HepG2 (cell line): Measurements from ENCODE around the gene TMEM156. TPM values are rescaled to one million over a fixed set of nuclear protein-coding genes. Genes with fewer than 3 reads are reported as not detected.

Experiments
- ATAC-seq: fragments of 200-7000 bp; cut with Tn5 transposase; 3 replicates; pipeline ENCODE4 v1.9.1; 2020; ENCODE audit warnings: mild to moderate bottlenecking, moderate library complexity
- BruUV-seq: library from RNA; stranded (reverse); fragments of 400-500 nt; replicated peaks from 2 replicates; lab custom pipeline; 2021; lab: Mats Ljungman, UMichigan
- CTCF ChIA-PET: fragments of 300-600 bp; formaldehyde crosslinking; extraction: SDS; loops from one replicate; lab custom pipeline; 2021; ENCODE audit warnings: low total read pairs, inconsistent platforms, low intra/inter-chr PET ratio; lab: Yijun Ruan, JAX
- POLR2A ChIA-PET: fragments of 350-600 bp; sonication (Branson Sonifier 250); formaldehyde crosslinking; loops from one replicate; lab custom pipeline; 2020; ENCODE audit warnings: antibody characterized with exemption, inconsistent platforms; lab: Yijun Ruan, JAX
- DNase-seq: peaks from one replicate; pipeline ENCODE4 v3.0.0-alpha.2; 2015; ENCODE audit warnings: low spot score
- FAIRE-seq: peaks from 3 replicates; lab custom pipeline; 2011; peaks lifted over from hg19 to GRCh38; lab: Jason Lieb, UNC
- H2AFZ ChIP-seq: one replicate; pipeline ENCODE4 v1.6.1; 2011; ENCODE audit warnings: low read length, inconsistent platforms
- H3K27ac ChIP-seq: fragments of 300-600 bp; 3 replicates; pipeline ENCODE4 v1.8.0; 2011; ENCODE audit warnings: mixed run types, mild to moderate bottlenecking, mixed read lengths, low read length, inconsistent platforms; ENCODE audit not compliant: insufficient read depth; ENCODE audit errors: extremely low read length
- H3K27me3 ChIP-seq, 2 experiments: fragments of 200-600 bp in 1 of 2; 2 replicates in 1 of 2; 3 replicates in 1 of 2; pipeline versions ENCODE4 v1.6.0 to v1.8.0; 2011; ENCODE audit warnings: low read length in 2 of 2, mild to moderate bottlenecking in 2 of 2, moderate library complexity in 2 of 2, inconsistent platforms in 1 of 2; ENCODE audit not compliant: insufficient read depth in 2 of 2, control insufficient read depth in 1 of 2
- H3K36me3 ChIP-seq, 2 experiments: fragments of 200-600 bp in 1 of 2; replicated peaks in 1 of 2; 2 replicates in 1 of 2; 3 replicates in 1 of 2; pipeline versions ENCODE4 v1.5.1 to v1.8.0; 2011; ENCODE audit warnings: low read length in 2 of 2, inconsistent platforms in 1 of 2; ENCODE audit not compliant: insufficient read depth in 2 of 2, control insufficient read depth in 1 of 2
- H3K4me1 ChIP-seq: 2 replicates; pipeline ENCODE4 v1.5.1; 2012; ENCODE audit warnings: low read length, inconsistent platforms; ENCODE audit not compliant: insufficient read depth
- H3K4me2 ChIP-seq: 2 replicates; pipeline ENCODE4 v1.6.0; 2011; ENCODE audit warnings: low read depth, low read length, inconsistent platforms
- H3K4me3 ChIP-seq, 3 experiments: fragments of 200-600 bp in 1 of 3; sonication (generic), shearing (Covaris generic) in 1 of 3; replicated peaks in 1 of 3; 2 replicates each; pipeline ENCODE4 v1.5.1; 2011 to 2016; ENCODE audit warnings: low read length in 3 of 3, inconsistent platforms in 2 of 3, low read depth in 2 of 3, mild to moderate bottlenecking in 2 of 3, control low read depth in 1 of 3, mixed read lengths in 1 of 3; ENCODE audit not compliant: insufficient read depth in 1 of 3
- H3K79me2 ChIP-seq: one replicate; pipeline ENCODE4 v1.6.1; 2011; ENCODE audit warnings: low read length, inconsistent platforms; ENCODE audit not compliant: insufficient read depth
- H3K9ac ChIP-seq: 2 replicates; pipeline ENCODE4 v1.6.0; 2011; ENCODE audit warnings: mild to moderate bottlenecking, low read depth, low read length, inconsistent platforms; ENCODE audit not compliant: insufficient read depth
- H3K9me3 ChIP-seq: 2 replicates; pipeline ENCODE4 v1.5.1; 2012; ENCODE audit warnings: mild to moderate bottlenecking, low read length
- H4K20me1 ChIP-seq: 2 replicates; pipeline ENCODE4 v1.6.0; 2011; ENCODE audit warnings: inconsistent platforms, mild to moderate bottlenecking, low read length, moderate library complexity; ENCODE audit not compliant: insufficient read depth
- ARNT ChIP-seq: fragments of 450-650 bp; IDR thresholded peaks from 2 replicates; pipeline ENCODE4 v1.6.1; 2017
- CSRNP2 ChIP-seq: sonication (generic); formaldehyde crosslinking; conservative IDR thresholded peaks from 2 replicates; pipeline ENCODE4 v1.8.0; 2022; ENCODE audit warnings: low read depth, missing genetic modification reagents
- FOXA1 ChIP-seq, 2 experiments: fragments of 450-650 bp in 1 of 2; sonication (generic) in 1 of 2; formaldehyde crosslinking in 1 of 2; IDR thresholded peaks; 2 replicates each; pipeline versions ENCODE4 v1.4.0 to v1.6.1; 2016 to 2020; ENCODE audit warnings: missing genetic modification reagents in 1 of 2
- HES4 ChIP-seq: sonication (generic); formaldehyde crosslinking; IDR thresholded peaks from 2 replicates; pipeline ENCODE4 v1.9.0; 2021; ENCODE audit warnings: mild to moderate bottlenecking, missing genetic modification reagents, borderline replicate concordance
- NFE2L2 ChIP-seq: fragments of 150-350 bp; IDR thresholded peaks from 2 replicates; pipeline ENCODE4 v1.6.1; 2014; ENCODE audit warnings: low read length
- PBX2 ChIP-seq: IDR thresholded peaks from 2 replicates; pipeline ENCODE4 v1.6.1; 2016; ENCODE audit warnings: control low read depth
- RXRB ChIP-seq: IDR thresholded peaks from 2 replicates; pipeline ENCODE4 v1.6.1; 2016; ENCODE audit warnings: borderline replicate concordance, missing genetic modification reagents, missing compliant biosample characterization
- SMARCE1 ChIP-seq: fragments of 450-650 bp; IDR thresholded peaks from 2 replicates; pipeline ENCODE4 v1.6.1; 2017; ENCODE audit warnings: borderline replicate concordance
- SPEN ChIP-seq: sonication (generic); formaldehyde crosslinking; IDR thresholded peaks from 2 replicates; pipeline ENCODE4 v1.5.1; 2020; ENCODE audit warnings: low read depth, mild to moderate bottlenecking, missing genetic modification reagents
- TEAD3 ChIP-seq: optimal IDR thresholded peaks from 2 replicates; pipeline ENCODE3; 2016; ENCODE audit warnings: borderline replicate concordance
- ZNF251 ChIP-seq: sonication (generic); formaldehyde crosslinking; IDR thresholded peaks from 2 replicates; pipeline ENCODE4 v1.9.0; 2021; ENCODE audit warnings: mild to moderate bottlenecking, missing genetic modification reagents
- WGBS: methylation state at CpG from one replicate; pipeline ENCODE4 v1.1.6; 2017; ENCODE audit warnings: low lambda C conversion rate; 5-methylcytosine and 5-hydroxymethylcytosine counted together
- in situ Hi-C: cut with HindIII; loops from 2 replicates; pipeline ENCODE4 v1.10.0; 2017; ENCODE audit warnings: low pct_unique_long_range_greater_than_20kb; ENCODE audit not compliant: extremely low pct_ligation_motif_present
- intact Hi-C: fragments of 100-400 bp; cut with micrococcal nuclease; formaldehyde crosslinking; loops from one replicate; pipeline ENCODE4 v1.10.0; 2022; ENCODE audit not compliant: unreplicated experiment
- polyA plus RNA-seq, 8 experiments: library from polyadenylated mRNA; depleted of rRNA in 3 of 8; stranded (reverse) in 7 of 8; unstranded in 1 of 8; fragments of >200 nt; fragmentation: Illumina TruSeq in 4 of 8; extraction: Trizol in 4 of 8; gene quantifications; 2 replicates each; pipeline versions ENCODE4 v1.2.1 to v1.2.3, GENCODE V29; 2011 to 2016; ENCODE audit warnings: low read depth in 4 of 8, missing spikeins in 1 of 8, mixed read lengths in 1 of 8; ENCODE audit not compliant: insufficient read depth in 1 of 8
- total RNA-seq, 5 experiments: library from RNA; depleted of rRNA; stranded (reverse); fragments of >200 nt; fragmentation: Illumina TruSeq; extraction: Trizol; gene quantifications; 2 replicates each; pipeline ENCODE4 v1.2.3, GENCODE V29; 2016; ENCODE audit warnings: low read depth in 1 of 5

The TMEM156 gene
- total and polyA plus RNA-seq, 2 of the 13 experiments (the other 11 are each of a cell fraction or from before 2014, with no cell fraction given): 1.6 TPM; not detected in 1

- 97% methylated on average over 5 of the region's 5 CpGs for WGBS
- intact Hi-C loops (loop anchor here (10.0 kb wide), 1 partner anchor 49 kb away; no protein-coding TSS in a partner anchor), in situ Hi-C loops (no loop called here)
- no peak for FAIRE-seq
- Histone ChIP-seq H3K27me3 (no peaks in the 10 kb centered on the region), H3K36me3 (peaks cover 23 to 70% of the 10 kb centered on the region in 2 experiments), H3K4me1 (peaks cover 2% of the 10 kb centered on the region; the same call in 1 of the 2 replicates), H3K4me2 (no peak overlapping the region), H2AFZ (no peak overlapping the region), H4K20me1 (no peaks in the 10 kb centered on the region), H3K9ac (no peak overlapping the region), H3K79me2 (no peaks in the 10 kb centered on the region), H3K9me3 (no peaks in the 10 kb centered on the region), H3K4me3 (no peak overlapping the region), H3K27ac (no peak overlapping the region)
- TF ChIP-seq HES4 (CRISPR knock-in tag): no peak
- no peak for TF ChIP-seq RXRB
- TF ChIP-seq TEAD3 (CRISPR knock-in tag): no peak
- TF ChIP-seq PBX2 (CRISPR knock-in tag): no peak
- no peak for TF ChIP-seq FOXA1 (IDR thresholded peaks at IDR 0.05)
- no peak for TF ChIP-seq FOXA1 (CRISPR knock-in tag; IDR thresholded peaks at IDR 0.05)
- DNase-seq: no peak
- POLR2A ChIA-PET: no interaction called here
- CTCF ChIA-PET: no interaction called here
- no TSS peak for BruUV-seq
- no peak for ATAC-seq
These were observed 96.7 kb downstream of the TMEM156 start for GRCh38 chr4:38935391-38936073.

GRCh38 chr4:38931125-38931524, 101.1 kb downstream of the TMEM156 start:
- ATAC-seq (no peak), FAIRE-seq (no peak), DNase-seq (no peak)
- H3K27ac ChIP-seq: no peak overlapping the region
- no peaks in the 10 kb centered on the region for H3K79me2 ChIP-seq
- no peak for TF ChIP-seq SPEN (CRISPR knock-in tag)
- TF ChIP-seq SMARCE1: no peak
- no peak for TF ChIP-seq ARNT
- no peak for TF ChIP-seq CSRNP2 (CRISPR knock-in tag)
- TF ChIP-seq NFE2L2: peak; percentile 42; the same call in 1 of the 2 replicates
- TF ChIP-seq ZNF251: no peak
- peaks cover 15% of the 10 kb centered on the region for H3K4me1 ChIP-seq
- BruUV-seq: no TSS peak
- in situ Hi-C loops (no loop called here), intact Hi-C loops (loop anchor here (10.0 kb wide), 1 partner anchor 54 kb away; no protein-coding TSS in a partner anchor)
- H3K9me3 ChIP-seq: no peaks in the 10 kb centered on the region
- no peak overlapping the region for H2AFZ ChIP-seq
- CTCF ChIA-PET: no interaction called here
- H3K4me3 ChIP-seq: no peak overlapping the region
- peaks cover 32 to 73% of the 10 kb centered on the region in 2 experiments for H3K36me3 ChIP-seq
- no peaks in the 10 kb centered on the region for H3K27me3 ChIP-seq
- no peak overlapping the region for H3K4me2 ChIP-seq
- H3K9ac ChIP-seq: no peak overlapping the region
- POLR2A ChIA-PET: no interaction called here
- H4K20me1 ChIP-seq: no peaks in the 10 kb centered on the region
- 78% methylated on average over 5 of the region's 5 CpGs for WGBS
